GM18867 (cell line): ENCODE results near the gene KLHL34.

ENCODE experiments used
- ATAC-seq: cut with Tn5 transposase; IDR thresholded peaks from one replicate; pipeline ENCODE4 v1.9.1; 2021; ENCODE audit warnings: mild to moderate bottlenecking, moderate library complexity; ENCODE audit not compliant: unreplicated experiment

KLHL34 gene

GRCh38 chrX:21658152-21658737, at the start of gene KLHL34:
KLHL34 (minus strand) TSS chrX:21658330; CDS start chrX:21657788, 542 bp downstream.
- no peak for ATAC-seq

- ATAC-seq: no peak
Measured at GRCh38 chrX:21705225-21705624, 47.1 kb upstream of the KLHL34 start.

- ATAC-seq: no peak
Measured at GRCh38 chrX:21702725-21703124, 44.6 kb upstream of the KLHL34 start.

- no peak for ATAC-seq
Measured at GRCh38 chrX:21700967-21701366, 42.8 kb upstream of the KLHL34 start.

GRCh38 chrX:21700275-21700674, 42.1 kb upstream of the KLHL34 start:
- ATAC-seq: no peak

- ATAC-seq: no peak
Measured at GRCh38 chrX:21699136-21699535, 41.0 kb upstream of the KLHL34 start.

GRCh38 chrX:21698272-21698671, 40.1 kb upstream of the KLHL34 start:
- ATAC-seq: no peak

- no peak for ATAC-seq
Measured at GRCh38 chrX:21691512-21692018, 33.4 kb upstream of the KLHL34 start.

GRCh38 chrX:21683941-21684340, 25.8 kb upstream of the KLHL34 start:
- ATAC-seq: no peak

- ATAC-seq: no peak
Measured at GRCh38 chrX:21678048-21678612, 20.0 kb upstream of the KLHL34 start.

- ATAC-seq: no peak
Measured at GRCh38 chrX:21675931-21676330, 17.8 kb upstream of the KLHL34 start.

- no peak for ATAC-seq
Measured at GRCh38 chrX:21674430-21675186, 16.5 kb upstream of the KLHL34 start.

GRCh38 chrX:21666679-21667078, 8.5 kb upstream of the KLHL34 start:
- ATAC-seq: no peak

- ATAC-seq: no peak
Measured at GRCh38 chrX:21666252-21666651, 8.1 kb upstream of the KLHL34 start.

GRCh38 chrX:21662761-21663160, 4.6 kb upstream of the KLHL34 start:
- no peak for ATAC-seq

GRCh38 chrX:21661316-21661715, 3.2 kb upstream of the KLHL34 start:
- no peak for ATAC-seq

- no peak for ATAC-seq
Measured at GRCh38 chrX:21660156-21660555, 2.0 kb upstream of the KLHL34 start.

- no peak for ATAC-seq
Measured at GRCh38 chrX:21659320-21659719, 1.2 kb upstream of the KLHL34 start.

- ATAC-seq: no peak
Measured at GRCh38 chrX:21658746-21659145, 616 bp upstream of the KLHL34 start.

GRCh38 chrX:21657318-21658151, 595 bp downstream of the KLHL34 start:
- no peak for ATAC-seq
